Activated CD8-positive, alpha-beta memory T cell treated with anti-CD3 and anti-CD28 coated beads for 36 hours (primary cell): ENCODE measurements around the gene CERT1. TPM values are rescaled to one million over a fixed set of nuclear protein-coding genes. Genes with fewer than 3 reads are reported as not detected.
"Not testable (repeated sequence)": the region's sequence is repeated elsewhere in the genome, so short reads cannot be mapped to it uniquely, and the experiment has no call there.

Source experiments
- CTCF ChIA-PET: fragments of 350-600 bp; sonication (Branson Sonifier 250); formaldehyde crosslinking; loops from one replicate; lab custom pipeline; 2021; ENCODE audit warnings: antibody characterized with exemption; lab: Charles Lee
- POLR2A ChIA-PET: fragments of 350-600 bp; sonication (Branson Sonifier 250); formaldehyde crosslinking; loops from one replicate; lab custom pipeline; 2021; ENCODE audit warnings: antibody characterized with exemption; lab: Charles Lee
- total RNA-seq, 2 experiments: library from RNA; stranded (reverse); gene quantifications; one replicate each; pipeline ENCODE4 v1.2.3, GENCODE V29; 2021

CERT1 gene
- total RNA-seq, 2 experiments from 2014 or later, result 31.7 to 31.8 TPM

DNA sequence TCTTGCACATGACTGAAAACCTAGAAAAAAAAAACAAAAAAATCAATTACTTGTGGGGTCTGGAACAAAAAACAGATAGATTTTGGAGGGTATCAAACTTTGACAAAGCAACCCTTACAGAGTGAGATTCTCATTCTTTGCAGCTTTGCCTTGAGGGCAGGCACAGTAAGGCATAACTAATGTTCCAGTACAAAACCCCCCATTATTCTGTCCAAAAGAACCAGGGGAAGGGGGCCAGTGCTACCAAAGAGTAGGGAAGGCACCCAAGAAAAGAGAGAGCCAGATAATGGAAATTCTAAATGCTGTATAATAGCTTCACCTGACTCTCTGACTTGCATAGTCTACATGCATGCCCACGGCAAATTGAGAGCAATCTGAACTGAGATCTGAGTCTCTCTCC is 13.2 kb upstream of the CERT1 start:
- POLR2A ChIA-PET, result no interaction called here
- CTCF ChIA-PET, result interaction anchor here (1.4 kb wide), 1 partner anchor 11 kb away, joined by 4 read pairs; no protein-coding TSS in a partner anchor

DNA sequence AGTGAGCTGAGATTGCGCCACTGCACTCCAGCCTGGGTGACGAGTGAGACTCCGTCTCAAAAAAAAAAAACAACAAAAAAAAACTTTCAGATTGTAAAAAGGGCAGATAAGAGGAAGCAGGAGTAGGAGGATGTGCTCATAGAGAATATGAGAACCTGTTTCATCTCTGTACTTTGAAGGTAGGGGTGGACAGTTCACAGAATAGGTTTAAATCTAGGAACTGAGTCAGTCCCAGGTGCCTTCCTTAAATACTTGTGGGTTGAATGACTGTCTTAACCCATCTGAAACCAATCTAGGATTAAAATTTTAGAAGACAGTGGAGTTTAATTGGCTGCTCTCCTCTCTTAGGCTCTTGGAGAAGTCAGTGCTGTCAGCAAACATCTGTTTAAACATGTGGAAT is 12.6 kb upstream of the CERT1 start:
- POLR2A ChIA-PET, result no interaction called here

DNA sequence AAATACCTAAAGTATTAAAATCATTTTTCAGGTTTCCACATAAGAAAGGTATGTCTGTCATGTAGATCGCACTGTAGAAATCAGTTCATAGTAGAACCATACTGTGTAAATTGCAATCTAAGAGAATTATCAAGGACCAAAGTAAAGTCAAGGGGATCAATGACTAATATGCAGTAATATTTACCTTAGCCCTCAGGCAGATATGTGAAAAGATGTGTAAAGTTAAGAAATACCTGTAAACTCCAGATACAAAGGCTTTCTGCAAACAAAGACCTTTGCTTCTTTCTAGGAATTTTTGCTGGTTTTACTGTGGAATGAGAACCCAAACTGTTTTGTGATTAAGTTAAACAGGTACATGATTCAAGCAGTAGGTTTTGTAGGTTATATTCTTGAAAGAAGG is 11.8 kb upstream of the CERT1 start:
- POLR2A ChIA-PET, result no interaction called here

More for the DNA sequence above, 12.6 kb upstream of the CERT1 start:
- CTCF ChIA-PET, result interaction anchor here (1.4 kb wide), 1 partner anchor 11 kb away, joined by 4 read pairs; no protein-coding TSS in a partner anchor

DNA sequence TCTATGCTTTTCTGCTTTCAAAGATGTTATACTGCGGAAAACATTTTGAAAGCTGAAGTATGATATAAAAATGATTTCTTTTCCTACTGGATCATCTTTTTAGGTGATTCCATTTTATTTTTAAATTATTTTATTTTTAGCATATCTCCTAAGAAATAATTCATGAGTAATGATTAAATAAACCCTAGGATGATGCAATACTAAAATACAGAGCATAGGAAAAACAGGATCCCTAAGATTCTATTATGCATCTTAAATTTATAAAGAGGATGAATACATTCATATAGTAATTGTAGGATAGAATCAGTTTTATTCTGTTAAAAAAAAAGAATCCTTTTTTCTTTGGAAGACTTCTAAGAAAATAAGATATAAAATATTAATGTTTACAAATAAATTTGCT is 11.1 kb upstream of the CERT1 start:
- ChIA-PET POLR2A (no interaction called here), CTCF (no interaction called here)

More for the DNA sequence above, 11.8 kb upstream of the CERT1 start:
- CTCF ChIA-PET, result interaction anchor here (1.4 kb wide), 1 partner anchor 10 kb away, joined by 4 read pairs; no protein-coding TSS in a partner anchor

DNA sequence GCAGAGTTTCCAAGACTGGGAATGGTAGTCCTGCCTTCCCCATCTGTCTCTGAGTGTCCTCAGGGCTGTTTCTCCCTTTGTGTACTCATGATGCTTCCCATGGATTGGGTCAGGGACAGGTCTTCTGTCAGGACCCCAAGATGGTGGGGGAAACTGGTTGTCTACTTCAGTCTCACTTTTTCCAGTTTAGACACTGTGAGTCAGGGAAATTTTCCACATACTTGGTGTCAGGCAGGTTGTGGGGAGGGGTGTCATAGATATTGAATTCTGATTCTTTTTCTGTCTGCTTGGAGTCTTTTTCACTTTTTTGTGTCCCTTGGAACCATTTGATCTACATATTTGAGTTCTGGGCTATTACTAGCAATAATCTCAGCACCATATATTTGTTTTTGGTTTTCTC is 10.6 kb upstream of the CERT1 start:
- CTCF ChIA-PET, result no interaction called here

DNA sequence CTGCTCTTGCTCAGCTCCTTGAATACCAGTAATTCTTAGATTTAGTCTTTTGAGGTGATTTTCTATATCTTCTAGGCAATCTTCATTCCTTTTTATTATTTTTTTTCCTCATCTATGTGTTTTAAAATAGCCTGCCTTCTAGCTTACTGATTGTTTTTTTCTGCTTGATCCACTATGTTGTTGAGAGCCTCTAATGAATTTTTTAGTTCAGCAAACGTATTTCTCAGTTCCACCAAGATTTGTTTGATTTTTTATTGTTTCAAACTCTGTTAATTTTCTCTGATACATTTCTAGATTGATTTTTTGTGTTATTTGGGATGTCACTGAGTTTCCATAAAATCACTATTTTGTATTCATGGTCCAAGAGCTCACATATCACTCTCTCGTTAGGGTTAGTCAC is 9.8 kb upstream of the CERT1 start:
- ChIA-PET CTCF (no interaction called here), POLR2A (no interaction called here)

More for the DNA sequence above, 10.6 kb upstream of the CERT1 start:
- POLR2A ChIA-PET, result no interaction called here

DNA sequence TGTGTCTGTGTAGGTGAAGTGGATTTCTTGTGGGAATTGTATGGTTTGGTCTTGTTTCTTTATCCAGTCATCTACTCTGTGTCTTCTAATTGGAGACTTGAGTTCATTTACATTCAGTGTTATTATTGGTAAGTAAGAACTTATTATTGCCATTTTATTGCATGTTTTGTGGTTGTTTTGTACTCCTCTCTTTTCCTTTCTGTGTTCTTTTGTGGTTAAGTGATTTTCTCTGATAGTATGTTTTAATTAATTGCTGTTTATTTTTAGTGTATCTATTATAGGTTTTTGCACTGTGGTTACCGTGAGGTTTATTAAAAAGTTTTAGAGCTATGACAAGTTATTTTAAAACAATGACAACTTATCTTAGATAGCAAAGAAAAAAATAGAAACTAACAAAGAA is 8.3 kb upstream of the CERT1 start:
- ChIA-PET CTCF (interaction anchor here (0.8 kb wide), 1 partner anchor 57 kb away, joined by 3 read pairs; no protein-coding TSS in a partner anchor), POLR2A (no interaction called here)

DNA sequence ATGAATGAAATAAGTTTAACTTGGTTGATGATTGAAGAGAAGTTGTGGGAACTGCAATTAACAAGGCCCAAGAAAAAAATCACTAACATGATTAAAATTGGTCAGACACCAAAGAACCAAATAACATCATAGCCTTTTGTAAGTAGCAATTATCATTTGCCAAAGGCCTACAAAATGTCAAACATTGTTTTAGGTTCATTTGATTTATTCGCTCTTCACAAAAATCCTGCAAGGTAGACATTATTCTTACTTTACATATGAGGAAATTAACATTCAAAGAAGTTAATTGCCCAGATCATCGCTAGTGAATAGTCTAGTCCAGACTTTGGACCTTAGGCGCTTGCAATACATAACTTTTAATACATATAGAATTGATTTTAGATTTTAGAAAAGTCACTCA is 2.9 kb upstream of the CERT1 start:
- POLR2A ChIA-PET, result no interaction called here

DNA sequence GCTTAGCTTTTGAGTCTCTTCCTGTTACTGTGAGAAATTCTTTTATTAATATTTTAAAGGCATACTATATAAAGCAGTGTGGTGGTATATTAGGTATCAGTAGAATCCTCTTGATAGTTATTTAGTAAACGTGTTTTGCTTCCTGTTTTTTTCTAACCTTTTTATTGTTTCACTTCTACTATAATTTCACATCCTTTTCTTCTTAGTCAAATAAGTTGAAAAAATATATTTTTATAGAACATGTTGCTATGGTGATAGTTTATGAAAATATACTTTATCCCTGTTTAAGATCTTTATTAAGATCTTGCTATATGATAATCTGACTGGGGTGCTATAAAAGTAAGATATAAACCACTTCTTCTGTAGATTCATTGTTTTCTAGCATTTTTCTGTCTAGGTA is 2.4 kb upstream of the CERT1 start:
- POLR2A ChIA-PET, result no interaction called here
- CTCF ChIA-PET, result interaction anchor here (1.3 kb wide), 1 partner anchor 10 kb away, joined by 4 read pairs; no protein-coding TSS in a partner anchor

More for the DNA sequence above, 2.9 kb upstream of the CERT1 start:
- CTCF ChIA-PET, result no interaction called here

DNA sequence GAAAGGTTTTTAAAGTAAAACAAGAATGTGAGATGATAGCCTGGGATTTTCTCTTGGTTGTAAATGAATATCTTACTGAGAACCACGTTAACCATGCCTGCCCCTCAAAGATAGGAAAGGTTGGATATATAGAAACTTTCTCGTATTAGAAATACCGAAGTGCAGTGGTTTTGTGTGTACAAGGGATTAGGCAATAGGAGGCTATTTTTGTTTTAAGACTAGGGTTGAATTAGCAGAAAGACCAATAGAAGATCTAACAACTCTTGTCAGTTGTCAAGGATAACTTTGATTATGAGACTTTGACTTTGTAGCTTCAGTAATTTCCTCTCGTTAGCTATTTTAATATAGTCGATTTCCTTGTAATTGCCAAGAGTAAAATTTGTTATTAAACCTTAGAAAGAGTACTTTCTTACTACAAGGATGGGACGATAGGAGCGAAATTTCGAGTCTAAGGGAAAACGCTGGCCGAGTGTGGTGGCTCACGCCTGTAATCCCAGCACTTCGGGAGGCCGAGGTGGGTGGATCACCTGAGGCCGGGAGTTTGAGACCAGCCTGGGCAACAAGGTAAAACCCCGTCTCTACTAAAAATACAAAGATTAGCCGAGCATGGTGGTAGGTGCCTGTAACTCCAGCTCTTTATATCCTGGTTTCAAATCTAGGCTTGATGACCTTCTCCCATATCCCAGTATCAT is 1.1 kb upstream of the CERT1 start:
- ChIA-PET CTCF (interaction anchor here (1.3 kb wide), 1 partner anchor 12 kb away, joined by 4 read pairs; no protein-coding TSS in a partner anchor), POLR2A (interaction anchor here (0.6 to 1.5 kb wide), 3 partner anchors 55 to 205 kb away, joined by 3 to 6 read pairs (median 4); no protein-coding TSS in a partner anchor)

DNA sequence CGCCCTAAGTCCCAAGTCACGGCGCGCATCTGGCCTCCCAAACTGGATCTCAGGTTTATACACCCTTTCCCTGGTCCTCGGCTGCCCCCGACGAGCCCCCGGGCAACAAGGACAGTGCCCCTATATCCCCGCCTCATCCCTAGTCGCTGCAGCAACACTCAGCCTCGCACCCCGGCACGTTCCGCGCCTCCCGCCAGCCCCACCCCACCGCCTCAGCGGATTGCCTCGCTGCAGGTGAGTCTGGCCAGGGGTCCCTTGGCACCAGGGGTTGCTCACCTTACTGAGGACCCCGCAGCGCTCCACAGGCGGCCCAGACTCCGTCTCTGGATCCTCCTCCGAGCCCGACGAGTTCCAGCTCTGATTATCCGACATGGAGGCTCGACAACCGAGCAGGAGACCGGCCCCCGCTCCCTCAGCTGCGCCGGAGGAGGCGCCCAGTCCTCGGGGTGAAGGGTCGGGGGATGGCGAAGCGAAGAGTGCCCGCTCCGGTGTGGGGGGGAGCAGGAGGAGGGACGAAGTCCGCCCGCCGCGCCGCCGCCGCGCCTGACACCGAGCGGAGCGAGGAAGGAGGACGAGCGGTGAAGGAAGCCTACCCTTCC is 494 bp downstream of the CERT1 start:
- CTCF ChIA-PET, result no interaction called here
- POLR2A ChIA-PET, result no interaction called here

DNA sequence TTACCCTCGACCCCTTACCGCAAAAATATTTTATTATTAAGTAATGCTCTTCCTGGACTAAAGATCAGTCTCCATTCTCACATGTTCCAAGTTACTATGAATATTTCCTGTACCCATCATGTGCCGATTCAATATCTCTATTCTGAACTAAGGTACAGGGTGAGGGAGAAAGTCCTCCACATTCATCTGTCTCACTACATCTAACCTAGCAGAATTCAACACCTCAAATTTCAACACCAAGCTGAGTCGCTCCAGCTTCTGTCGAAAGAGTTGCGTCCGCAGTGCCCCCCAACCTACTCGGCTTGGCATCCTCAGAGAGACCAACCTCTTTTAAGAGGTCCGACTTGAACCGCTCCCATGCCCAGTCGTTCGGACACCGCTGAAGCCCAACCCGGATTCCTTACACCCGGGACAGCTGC is 1.0 kb downstream of the CERT1 start:
- POLR2A ChIA-PET, result no interaction called here
- CTCF ChIA-PET, result no interaction called here

DNA sequence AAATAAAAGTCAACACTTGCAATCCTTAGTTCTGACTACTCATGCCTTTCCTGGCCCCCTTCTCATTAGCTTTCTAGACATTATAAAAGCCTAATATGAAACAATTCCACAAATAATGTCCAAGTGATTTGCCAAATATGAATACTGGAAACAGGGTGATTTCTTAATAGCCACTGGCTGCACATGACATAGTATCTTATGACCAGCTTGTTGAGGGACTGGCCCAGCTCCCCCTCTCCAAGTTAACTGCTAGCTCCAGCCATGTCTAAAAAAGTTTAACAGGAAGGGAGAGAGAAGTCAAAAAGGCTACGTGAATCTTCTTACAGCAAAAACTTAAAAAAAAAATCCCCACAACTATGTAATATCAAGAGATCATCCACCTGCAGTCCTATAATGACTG is 1.5 kb downstream of the CERT1 start:
- ChIA-PET CTCF (interaction anchor here (0.6 kb wide), 1 partner anchor 592 kb away, joined by 3 read pairs; no protein-coding TSS in a partner anchor), POLR2A (no interaction called here)

DNA sequence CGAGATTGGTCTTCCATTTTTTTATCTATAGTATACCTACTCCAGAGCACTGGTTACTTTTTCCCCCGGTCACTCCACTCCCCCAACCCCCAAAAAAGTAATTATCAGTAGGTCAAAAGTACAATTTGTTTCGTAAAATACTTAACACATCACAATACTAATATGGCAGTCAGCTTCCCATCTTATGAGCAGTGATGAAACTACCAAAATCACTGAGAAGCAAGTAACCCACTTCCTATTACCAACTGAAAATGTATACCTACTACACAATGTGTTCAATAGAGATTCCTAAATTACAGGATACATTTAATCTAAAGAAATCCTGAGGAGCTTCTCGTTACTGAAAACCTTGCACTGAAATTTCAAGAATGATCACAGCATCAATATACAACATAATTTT is 1.9 kb downstream of the CERT1 start:
- POLR2A ChIA-PET, result no interaction called here

DNA sequence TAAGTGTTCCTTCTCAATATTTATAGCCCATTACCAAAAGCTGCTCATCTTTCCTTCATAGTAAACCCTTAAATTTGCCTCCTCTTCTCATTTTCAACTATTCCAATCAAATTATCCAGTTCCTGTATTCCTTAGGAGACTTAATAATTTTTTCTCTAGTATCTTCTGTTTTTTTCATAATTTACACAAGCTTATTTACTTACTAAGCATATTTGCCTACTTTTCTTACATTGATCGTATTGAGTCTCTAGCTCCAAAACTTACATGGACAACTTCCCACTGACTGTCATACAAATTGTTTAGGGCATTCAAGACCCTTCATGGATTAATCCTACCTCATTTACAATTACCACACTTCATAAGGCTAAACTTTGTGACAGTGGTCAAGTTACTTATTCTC is 3.6 kb downstream of the CERT1 start:
- CTCF ChIA-PET, result no interaction called here

More for the DNA sequence above, 1.9 kb downstream of the CERT1 start:
- CTCF ChIA-PET, result interaction anchor here (0.6 kb wide), 1 partner anchor 593 kb away, joined by 3 read pairs; no protein-coding TSS in a partner anchor

DNA sequence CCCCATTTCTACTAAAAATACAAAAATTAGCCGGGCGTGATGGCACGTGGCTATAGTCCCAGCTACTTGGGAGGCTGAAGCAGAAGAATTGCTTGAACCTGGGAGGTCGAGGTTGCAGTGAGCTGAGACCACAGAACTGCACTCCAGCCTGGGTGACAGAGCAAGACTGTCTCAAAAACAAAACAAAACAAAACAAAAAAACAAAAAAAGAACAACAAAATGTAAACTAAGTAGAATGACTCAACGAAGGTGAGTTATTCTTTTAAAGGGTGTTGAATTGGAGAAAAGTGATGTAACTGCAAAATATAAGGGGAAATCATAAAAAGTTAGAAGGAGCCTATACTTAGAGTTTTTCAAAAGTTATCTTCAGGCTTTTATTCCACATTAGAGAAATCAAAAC is 6.3 kb downstream of the CERT1 start:
- CTCF ChIA-PET, result not testable (repeated sequence)

More for the DNA sequence above, 3.6 kb downstream of the CERT1 start:
- POLR2A ChIA-PET, result no interaction called here

DNA sequence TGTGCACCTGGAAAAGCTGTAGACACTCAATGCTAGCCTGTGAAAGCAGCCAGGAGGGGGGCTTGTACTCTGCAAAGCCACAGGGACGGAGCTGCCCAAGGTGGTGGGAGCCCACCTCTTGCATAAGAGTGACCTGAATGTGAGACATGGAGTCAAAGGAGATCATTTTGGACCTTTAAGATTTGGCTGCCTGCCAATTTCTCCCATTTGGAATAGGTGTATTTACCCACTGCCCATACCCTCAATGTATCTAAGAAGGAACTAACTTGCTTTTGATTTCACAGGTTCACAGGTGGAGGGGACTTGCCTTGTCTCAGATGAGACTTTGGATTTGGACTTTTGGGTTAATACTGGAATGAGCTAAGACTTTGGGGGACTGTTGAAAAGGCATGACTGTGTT is 12.6 kb downstream of the CERT1 start:
- CTCF ChIA-PET, POLR2A ChIA-PET: not testable (repeated sequence)

More for the DNA sequence above, 6.3 kb downstream of the CERT1 start:
- POLR2A ChIA-PET, result not testable (repeated sequence)

DNA sequence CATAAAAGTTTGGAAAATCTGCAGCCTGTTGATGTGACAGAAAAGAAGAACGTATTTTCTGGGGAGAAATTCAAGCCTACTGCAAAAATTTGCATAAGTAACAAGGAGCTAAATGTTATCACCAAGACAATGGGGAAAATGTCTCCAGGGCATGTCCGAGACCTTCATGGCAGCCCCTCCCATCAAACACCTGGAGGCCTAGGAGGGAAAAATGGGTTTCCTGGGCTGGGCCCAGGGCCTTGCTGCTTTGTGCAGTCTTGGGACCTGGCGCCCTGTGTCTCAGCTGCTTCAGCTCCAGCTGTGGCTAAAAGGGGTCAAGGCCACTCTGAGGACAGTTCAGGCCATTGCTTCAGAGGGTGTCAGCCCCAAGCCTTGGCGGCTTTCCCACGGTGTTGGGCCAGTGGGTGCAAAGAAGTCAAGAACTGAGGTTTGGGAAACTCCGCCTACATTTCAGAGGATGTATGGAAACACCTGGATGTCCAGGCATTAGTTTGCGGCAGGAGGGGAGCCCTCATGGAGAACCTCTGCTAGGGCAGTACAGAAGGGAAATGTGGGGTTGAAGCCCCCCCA is 13.1 kb downstream of the CERT1 start:
- ChIA-PET POLR2A (no interaction called here), CTCF (no interaction called here)

DNA sequence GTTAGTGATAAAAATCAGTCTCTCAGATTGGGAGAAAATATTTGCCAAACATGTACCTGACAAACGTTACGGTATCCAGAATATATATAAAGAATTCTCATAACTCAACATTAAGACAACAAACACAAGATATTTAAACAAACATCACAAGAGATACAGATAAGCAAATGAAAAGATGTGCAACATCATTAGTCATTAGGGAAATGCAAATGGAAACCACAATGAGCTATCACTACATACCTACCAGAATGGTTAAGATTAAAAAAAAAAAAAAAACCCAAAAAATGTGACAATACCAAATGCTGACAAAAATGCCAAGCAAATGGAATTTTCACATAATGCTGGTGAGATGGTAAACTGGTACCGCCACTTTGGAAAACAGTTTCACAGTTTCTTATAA is 15.4 kb downstream of the CERT1 start:
- POLR2A ChIA-PET, result no interaction called here
- CTCF ChIA-PET, result no interaction called here

DNA sequence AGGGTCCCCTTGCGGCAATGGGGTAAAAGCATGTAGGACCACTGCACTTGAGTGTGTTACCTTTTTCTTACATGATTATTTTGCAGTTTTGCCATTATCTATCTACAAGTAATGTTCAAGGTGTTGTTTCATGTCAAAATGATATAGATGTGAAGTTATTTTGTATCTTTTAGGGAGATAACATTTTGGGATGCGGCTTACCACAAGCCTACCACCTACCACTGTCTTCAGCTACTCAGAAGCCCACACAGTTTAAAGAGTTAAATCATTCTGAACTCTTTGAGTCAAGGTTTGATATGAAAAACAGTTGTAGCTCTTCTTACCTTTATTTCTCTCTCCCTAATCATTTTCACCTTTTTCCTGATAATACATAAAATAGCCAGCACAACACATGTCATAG is 19.8 kb downstream of the CERT1 start:
- ChIA-PET CTCF (no interaction called here), POLR2A (no interaction called here)
